Dermis microvascular lymphatic vessel endothelial cell (primary cell): ENCODE data around the gene TOMM20. TPM values are rescaled to one million over a fixed set of nuclear protein-coding genes. Genes with fewer than 3 reads are reported as not detected.
A peak's percentile ranks its signal among the peaks of the same experiment; 100 is the strongest.

Experiments used
- DNase-seq, 2 donors: peaks; one replicate each; pipeline versions ENCODE4 v3.0.0 to v3.0.0-alpha.2; 2010; ENCODE audit warnings: low read depth in 2 of 2
- total RNA-seq: library from RNA; depleted of rRNA; stranded (reverse); fragments of >200 nt; gene quantifications from 2 replicates; pipeline ENCODE4 v1.2.1, GENCODE V29; 2014

TOMM20 gene
- total RNA-seq, 1 donor from 2014 or later: 73.6 TPM

- DNase-seq: no peak
These were observed 5.5 kb upstream of the TOMM20 start for GRCh38 chr1:235134171-235134570.

- no peak for DNase-seq
These were observed 4.4 kb upstream of the TOMM20 start for GRCh38 chr1:235133086-235133485.

- no peak for DNase-seq
These were observed 3.3 kb upstream of the TOMM20 start for GRCh38 chr1:235131961-235132360.

- DNase-seq: no peak
These were observed 2.2 kb upstream of the TOMM20 start for GRCh38 chr1:235130766-235131270.

GRCh38 chr1:235129774-235130570, 1.3 kb upstream of the TOMM20 start:
- DNase-seq: no peak

GRCh38 chr1:235127732-235128455, 743 bp downstream of the TOMM20 start:
- no peak for DNase-seq

- DNase-seq: peak in 1 of 2 donors; percentile 11
These were observed 1.4 kb downstream of the TOMM20 start for GRCh38 chr1:235127203-235127602.

- no peak for DNase-seq
These were observed 4.0 kb downstream of the TOMM20 start for GRCh38 chr1:235124665-235125064.

- DNase-seq: no peak
These were observed 4.5 kb downstream of the TOMM20 start for GRCh38 chr1:235124111-235124510.

- DNase-seq: no peak
These were observed 6.3 kb downstream of the TOMM20 start for GRCh38 chr1:235122348-235122747.

GRCh38 chr1:235113183-235113917, 15.3 kb downstream of the TOMM20 start:
- no peak for DNase-seq

GRCh38 chr1:235112297-235113182, 16.1 kb downstream of the TOMM20 start:
- no peak for DNase-seq

- no peak for DNase-seq
These were observed 17.5 kb downstream of the TOMM20 start for GRCh38 chr1:235111107-235111506.

- DNase-seq: no peak
These were observed 19.8 kb downstream of the TOMM20 start for GRCh38 chr1:235108876-235109275.

GRCh38 chr1:235108185-235108593, 20.4 kb downstream of the TOMM20 start:
- DNase-seq: no peak

GRCh38 chr1:235107368-235108184, 21.1 kb downstream of the TOMM20 start:
- no peak for DNase-seq

- DNase-seq: no peak
These were observed 22.2 kb downstream of the TOMM20 start for GRCh38 chr1:235106457-235106856.

- DNase-seq: no peak
These were observed 23.3 kb downstream of the TOMM20 start for GRCh38 chr1:235105051-235106043.

GRCh38 chr1:235102993-235103411, 25.6 kb downstream of the TOMM20 start:
- DNase-seq: no peak
